Mammary epithelial cell (primary cell): ENCODE data around the gene TMEM209.

Experiments used
- CTCF ChIP-seq, 2 donors: IDR thresholded peaks in 1 of 2; conservative IDR thresholded peaks in 1 of 2; 2 replicates each; pipeline ENCODE4 v1.5.1; 2011 to 2012; ENCODE audit warnings: inconsistent platforms in 2 of 2, low read length in 2 of 2, mild to moderate bottlenecking in 2 of 2, control low read depth in 1 of 2, low read depth in 1 of 2; ENCODE audit not compliant: insufficient read depth in 1 of 2; ENCODE audit errors: extremely low read depth in 1 of 2
- EZH2 ChIP-seq: IDR thresholded peaks from 2 replicates; pipeline ENCODE4 v1.6.1; 2012; ENCODE audit warnings: low read length, inconsistent platforms, borderline replicate concordance

GRCh38 chr7:130133029-130133782 is 72.0 kb downstream of the TMEM209 start:
- TF ChIP-seq CTCF (conservative IDR thresholded peaks at IDR 0.05 in 1 of 2, IDR thresholded peaks at IDR 0.05 in 1 of 2; ENCODE audit: extremely low read depth in 1 of 2, insufficient read depth in 1 of 2, low read depth in 1 of 2, low read length in 2 of 2) (no peak), EZH2 (no peak)
